DOHH2 (cell line): ENCODE results near the gene FOXP4.

Experiments
- H3F3A ChIP-seq: fragments of 200-600 bp; sonication (generic), shearing (Covaris generic); 2 replicates; pipeline ENCODE4 v1.6.0; 2016; ENCODE audit warnings: antibody characterized with exemption, mild to moderate bottlenecking; ENCODE audit not compliant: control insufficient read depth, insufficient read depth
- H3K27ac ChIP-seq: fragments of 200-600 bp; sonication (generic); 2 replicates; pipeline ENCODE4 v1.5.1; 2014; ENCODE audit warnings: low read depth, mild to moderate bottlenecking, low read length, moderate library complexity
- H3K27me3 ChIP-seq: fragments of 200-600 bp; sonication (generic); 2 replicates; pipeline ENCODE4 v1.6.1; 2014; ENCODE audit warnings: mild to moderate bottlenecking, low read length, mixed read lengths; ENCODE audit not compliant: control insufficient read depth
- H3K36me3 ChIP-seq: fragments of 200-600 bp; sonication (generic); 2 replicates; pipeline ENCODE4 v1.6.1; 2014; ENCODE audit warnings: mild to moderate bottlenecking, low read length, moderate library complexity, mixed read lengths; ENCODE audit not compliant: control insufficient read depth
- H3K4me1 ChIP-seq: fragments of 200-600 bp; sonication (generic); 2 replicates; pipeline ENCODE4 v1.6.1; 2014; ENCODE audit warnings: mild to moderate bottlenecking, low read length, mixed read lengths; ENCODE audit not compliant: control insufficient read depth
- H3K4me2 ChIP-seq: fragments of 200-600 bp; sonication (generic); 2 replicates; pipeline ENCODE4 v1.6.0; 2014; ENCODE audit warnings: mild to moderate bottlenecking, low read length, moderate library complexity
- H3K4me3 ChIP-seq: fragments of 200-600 bp; sonication (generic); 2 replicates; pipeline ENCODE4 v1.5.1; 2014; ENCODE audit warnings: mild to moderate bottlenecking, low read length, mixed read lengths
- H3K79me2 ChIP-seq: fragments of 200-600 bp; sonication (generic); 2 replicates; pipeline ENCODE4 v1.6.1; 2014; ENCODE audit warnings: mild to moderate bottlenecking, low read length, mixed read lengths; ENCODE audit not compliant: control insufficient read depth
- H3K9me2 ChIP-seq: fragments of 200-600 bp; sonication (generic); replicated peaks from 2 replicates; pipeline ENCODE4 v1.6.1; 2014; ENCODE audit warnings: mild to moderate bottlenecking, low read length, mixed read lengths; ENCODE audit not compliant: control insufficient read depth
- H3K9me3 ChIP-seq: fragments of 200-600 bp; sonication (generic); 2 replicates; pipeline ENCODE4 v1.6.1; 2014; ENCODE audit warnings: antibody characterized with exemption, low read length, mixed read lengths; ENCODE audit not compliant: control insufficient read depth, insufficient read depth
- H4K20me1 ChIP-seq: fragments of 200-600 bp; sonication (generic); 2 replicates; pipeline ENCODE4 v1.6.0; 2014; ENCODE audit warnings: low read depth, mild to moderate bottlenecking, antibody characterized with exemption, low read length, moderate library complexity; ENCODE audit not compliant: control insufficient read depth, insufficient read depth
- CTCF ChIP-seq: fragments of 200-600 bp; sonication (generic); IDR thresholded peaks from one replicate; pipeline ENCODE4 v1.5.1; 2014; ENCODE audit warnings: antibody characterized with exemption, mild to moderate bottlenecking, low read depth, low read length; ENCODE audit not compliant: poor library complexity, severe bottlenecking
- EZH2phosphoT487 ChIP-seq: fragments of 200-600 bp; sonication (generic); IDR thresholded peaks from 2 replicates; pipeline ENCODE4 v1.6.1; 2017; ENCODE audit warnings: borderline replicate concordance, mild to moderate bottlenecking, antibody characterized with exemption, low read length, moderate library complexity, mixed read lengths

The FOXP4 gene

GRCh38 chr6:41548841-41549642 lies 2.9 kb downstream of the FOXP4 start:
- Histone ChIP-seq H3K9me2 (no peaks in the 10 kb centered on the region), H4K20me1 (peaks cover 25% of the 10 kb centered on the region), H3F3A (no peaks in the 10 kb centered on the region), H3K27me3 (peaks cover 13% of the 10 kb centered on the region), H3K4me2 (peak overlapping the region; percentile 98; the same call in 1 of the 2 replicates), H3K79me2 (peaks cover 49% of the 10 kb centered on the region), H3K27ac (no peak overlapping the region), H3K36me3 (peaks cover 17% of the 10 kb centered on the region; the same call in 1 of the 2 replicates), H3K9me3 (no peaks in the 10 kb centered on the region), H3K4me1 (peaks cover 26% of the 10 kb centered on the region), H3K4me3 (no peak overlapping the region; the same call in 1 of the 2 replicates)
- no peak for TF ChIP-seq CTCF

- Histone ChIP-seq H3K4me3 (no peak overlapping the region), H3F3A (no peaks in the 10 kb centered on the region), H3K79me2 (peaks cover 50% of the 10 kb centered on the region), H3K9me3 (no peaks in the 10 kb centered on the region), H3K27me3 (peaks cover 13% of the 10 kb centered on the region), H3K4me1 (peaks cover 24% of the 10 kb centered on the region), H3K27ac (no peak overlapping the region), H3K4me2 (no peak overlapping the region), H3K9me2 (no peaks in the 10 kb centered on the region), H4K20me1 (peaks cover 25% of the 10 kb centered on the region), H3K36me3 (peaks cover 17% of the 10 kb centered on the region; the same call in 1 of the 2 replicates)
- TF ChIP-seq EZH2phosphoT487 (no peak), CTCF (no peak)
Observed at GRCh38 chr6:41549673-41550072, 3.5 kb downstream of the FOXP4 start.

- Histone ChIP-seq H3K9me2 (no peaks in the 10 kb centered on the region), H3K4me1 (peaks cover 15% of the 10 kb centered on the region), H3K27ac (no peak overlapping the region), H3K36me3 (peaks cover 17% of the 10 kb centered on the region; the same call in 1 of the 2 replicates), H3K4me2 (no peak overlapping the region), H3K9me3 (no peaks in the 10 kb centered on the region), H3F3A (no peaks in the 10 kb centered on the region), H3K27me3 (peaks cover 13% of the 10 kb centered on the region), H3K4me3 (no peak overlapping the region), H4K20me1 (peaks cover 25% of the 10 kb centered on the region), H3K79me2 (peaks cover 41% of the 10 kb centered on the region)
- TF ChIP-seq EZH2phosphoT487 = no peak
- TF ChIP-seq CTCF = no peak
Observed at GRCh38 chr6:41551086-41551700, 5.0 kb downstream of the FOXP4 start.
